NCI-H524 (cell line): ENCODE data around the gene TM9SF3.
A peak's percentile ranks its signal among the peaks of the same experiment; 100 is the strongest.

Experiments used
- DNase-seq, 2 experiments: peaks; one replicate each; lab custom pipeline; 2025; lab: John Stamatoyannopoulos, UW

The TM9SF3 gene

DNA sequence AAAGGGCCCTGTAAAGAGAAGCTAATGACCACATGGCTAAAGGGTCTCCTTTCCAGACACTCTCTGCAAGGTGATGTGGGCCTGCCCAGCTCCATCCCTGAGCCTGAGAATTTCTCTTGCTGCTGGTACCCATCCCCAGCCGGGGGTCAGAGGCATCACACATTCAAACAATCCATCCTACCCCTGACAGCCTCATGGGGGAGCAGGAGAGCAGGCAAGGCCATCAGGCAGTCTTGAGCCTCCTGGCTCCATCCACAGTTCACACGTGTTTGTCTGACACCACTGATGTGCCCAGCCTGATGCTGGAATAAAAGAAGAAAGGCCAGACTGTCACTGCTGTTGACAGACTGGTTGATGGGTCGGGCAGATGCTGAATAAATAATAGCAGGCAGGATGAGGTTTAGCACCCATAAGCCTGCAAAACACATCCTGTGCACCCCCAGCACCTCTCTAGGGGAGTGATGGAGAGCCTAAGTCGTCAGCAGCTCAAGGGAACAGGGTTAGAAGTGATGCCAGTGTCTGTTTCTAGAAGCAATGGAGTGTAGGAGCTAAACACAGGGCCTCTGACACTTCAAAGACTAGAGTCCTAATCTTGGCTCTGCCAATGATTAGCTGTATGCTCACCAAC is 116.6 kb downstream of the TM9SF3 start:
- DNase-seq: peak in 1 of 2 experiments; percentile 29

DNA sequence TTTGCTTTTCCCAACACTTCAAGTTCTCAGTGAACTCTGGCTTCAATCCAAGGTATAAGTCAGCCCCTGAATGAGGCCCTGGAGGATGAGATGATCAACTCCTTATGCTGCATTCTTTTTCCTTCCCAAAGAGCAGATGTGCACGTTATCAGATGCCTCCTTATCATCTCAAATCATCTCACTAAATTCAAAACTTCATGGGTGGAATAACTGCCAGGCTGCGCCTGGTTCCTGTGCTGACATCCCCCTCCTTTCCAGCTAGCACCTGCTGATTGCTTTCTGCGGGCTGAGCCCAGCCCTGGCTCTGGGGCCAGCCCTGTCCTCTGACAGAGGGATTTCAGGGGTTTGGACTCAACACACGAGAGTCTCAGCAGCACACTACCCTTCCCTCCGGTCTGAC is 118.0 kb downstream of the TM9SF3 start:
- peak in 1 of 2 experiments; percentile 18 for DNase-seq
